HG03060 (cell line): ENCODE measurements around the gene CCM2L.

Source experiments
- ATAC-seq: cut with Tn5 transposase; IDR thresholded peaks from one replicate; pipeline ENCODE4 v1.9.1; 2021; ENCODE audit warnings: low read depth, moderate number of reproducible peaks; ENCODE audit not compliant: unreplicated experiment

The CCM2L gene

GRCh38 chr20:31991339-31991705, 18.9 kb upstream of the CCM2L start:
- no peak for ATAC-seq

GRCh38 chr20:31992086-31992485, 18.2 kb upstream of the CCM2L start:
- no peak for ATAC-seq

GRCh38 chr20:31996996-31997395, 13.2 kb upstream of the CCM2L start:
- ATAC-seq, result no peak

- ATAC-seq, result no peak
Measured at GRCh38 chr20:31998246-31998645, 12.0 kb upstream of the CCM2L start.

- ATAC-seq, result no peak
Measured at GRCh38 chr20:32003325-32003724, 6.9 kb upstream of the CCM2L start.

GRCh38 chr20:32004963-32005362, 5.3 kb upstream of the CCM2L start:
- no peak for ATAC-seq

- ATAC-seq, result no peak
Measured at GRCh38 chr20:32006053-32006452, 4.2 kb upstream of the CCM2L start.

- ATAC-seq, result no peak
Measured at GRCh38 chr20:32006841-32007786, 3.1 kb upstream of the CCM2L start.

GRCh38 chr20:32007787-32008616, 2.2 kb upstream of the CCM2L start:
- ATAC-seq, result no peak

- ATAC-seq, result no peak
Measured at GRCh38 chr20:32009564-32009963, 674 bp upstream of the CCM2L start.

GRCh38 chr20:32010666-32011065, 428 bp downstream of the CCM2L start:
- ATAC-seq, result no peak

- ATAC-seq, result no peak
Measured at GRCh38 chr20:32012159-32012688, 2.0 kb downstream of the CCM2L start.

- ATAC-seq, result no peak
Measured at GRCh38 chr20:32013326-32013725, 3.1 kb downstream of the CCM2L start.

GRCh38 chr20:32017711-32018251, 7.5 kb downstream of the CCM2L start:
- no peak for ATAC-seq

GRCh38 chr20:32018269-32019155, 8.3 kb downstream of the CCM2L start:
- ATAC-seq, result no peak

GRCh38 chr20:32019156-32019510, 8.9 kb downstream of the CCM2L start:
- no peak for ATAC-seq

GRCh38 chr20:32019563-32020463, 9.6 kb downstream of the CCM2L start:
- no peak for ATAC-seq

GRCh38 chr20:32021091-32021490, 10.9 kb downstream of the CCM2L start:
- ATAC-seq, result no peak

GRCh38 chr20:32024683-32025295, 14.6 kb downstream of the CCM2L start:
- ATAC-seq, result no peak
